ENCODE results near the gene C14orf93. TPM values are rescaled to one million over a fixed set of nuclear protein-coding genes. Genes with fewer than 3 reads are reported as not detected.
"Not testable (repeated sequence)": the region's sequence is repeated elsewhere in the genome, so short reads cannot be mapped to it uniquely, and the experiment has no call there.

C14orf93 gene
- total RNA-seq, 3 donors from 2014 or later = 10.8 to 24.1 (median 19.4) TPM

- Histone ChIP-seq H3K27ac (no peak overlapping the region), H3K9me3 (no peaks in the 10 kb centered on the region), H3K4me1 (no peaks in the 10 kb centered on the region), H3K27me3 (no peaks in the 10 kb centered on the region), H3K4me3 (no peak overlapping the region), H3K36me3 (no peaks in the 10 kb centered on the region)
- no peak for DNase-seq (ENCODE audit: low spot score in 2 of 2)
- TF ChIP-seq POLR2AphosphoS5 (IDR thresholded peaks at IDR 0.05) = no peak
- TF ChIP-seq POLR2A (IDR thresholded peaks at IDR 0.05) = no peak
- no peak for TF ChIP-seq CTCF (IDR thresholded peaks at IDR 0.05)
- intact Hi-C loops (cut with DNase I; ENCODE audit: low total_unique reads) = no loop called here
These were observed 8.2 kb upstream of the C14orf93 start for GRCh38 chr14:23018107-23018506.

- no peaks in the 10 kb centered on the region for H3K9me3 ChIP-seq
- H3K4me3 ChIP-seq = no peak overlapping the region
- no peak overlapping the region for H3K27ac ChIP-seq
- H3K4me1 ChIP-seq = no peaks in the 10 kb centered on the region
- intact Hi-C loops (cut with DNase I; ENCODE audit: low total_unique reads) = no loop called here
- TF ChIP-seq CTCF (IDR thresholded peaks at IDR 0.05) (no peak), POLR2AphosphoS5 (IDR thresholded peaks at IDR 0.05) (no peak), POLR2A (IDR thresholded peaks at IDR 0.05) (no peak)
- H3K36me3 ChIP-seq = no peaks in the 10 kb centered on the region
- DNase-seq (ENCODE audit: low spot score in 2 of 2) = no peak
- H3K27me3 ChIP-seq = no peaks in the 10 kb centered on the region
These were observed 7.1 kb upstream of the C14orf93 start for GRCh38 chr14:23017091-23017490.

GRCh38 chr14:23015618-23016017, 5.7 kb upstream of the C14orf93 start:
- Histone ChIP-seq H3K27ac (no peak overlapping the region), H3K36me3 (no peaks in the 10 kb centered on the region), H3K4me1 (no peaks in the 10 kb centered on the region), H3K4me3 (no peak overlapping the region), H3K27me3 (no peaks in the 10 kb centered on the region), H3K9me3 (no peaks in the 10 kb centered on the region)
- TF ChIP-seq CTCF (IDR thresholded peaks at IDR 0.05) (no peak), POLR2A (IDR thresholded peaks at IDR 0.05) (no peak), POLR2AphosphoS5 (IDR thresholded peaks at IDR 0.05) (no peak)
- intact Hi-C loops (cut with DNase I; ENCODE audit: low total_unique reads) = no loop called here
- DNase-seq (ENCODE audit: low spot score in 2 of 2) = no peak

- H3K4me3 ChIP-seq; H3K27ac ChIP-seq; H3K4me1 ChIP-seq; H3K9me3 ChIP-seq; H3K27me3 ChIP-seq; H3K36me3 ChIP-seq; DNase-seq (ENCODE audit: low spot score in 2 of 2): not testable (repeated sequence)
- intact Hi-C loops (cut with DNase I; ENCODE audit: low total_unique reads) = loop anchor here (1.0 kb wide), 1 partner anchor 13 kb away; no protein-coding TSS in a partner anchor
These were observed 3.8 kb upstream of the C14orf93 start for GRCh38 chr14:23013749-23014054.

- no peak overlapping the region for H3K4me3 ChIP-seq
- no peaks in the 10 kb centered on the region for H3K4me1 ChIP-seq
- no peaks in the 10 kb centered on the region for H3K9me3 ChIP-seq
- intact Hi-C loops (cut with DNase I; ENCODE audit: low total_unique reads) = no loop called here
- no peak overlapping the region for H3K27ac ChIP-seq
- no peaks in the 10 kb centered on the region for H3K27me3 ChIP-seq
- TF ChIP-seq POLR2AphosphoS5 (IDR thresholded peaks at IDR 0.05) = no peak
- TF ChIP-seq POLR2A (IDR thresholded peaks at IDR 0.05) = no peak
- TF ChIP-seq CTCF (IDR thresholded peaks at IDR 0.05) = no peak
- no peaks in the 10 kb centered on the region for H3K36me3 ChIP-seq
- DNase-seq (ENCODE audit: low spot score in 2 of 2) = no peak
These were observed 3.3 kb upstream of the C14orf93 start for GRCh38 chr14:23013054-23013748.

Data from breast epithelium (tissue), 4 donors.